BLaER1 treated with 17β-estradiol and CSF1 and Interleukin-3, amounts not matched to agents 10 nM and 100 nM (cell line): Measurements from ENCODE around the gene PI4KA.

Source experiments
- H3K27ac ChIP-seq, 11 experiments: shearing (Covaris generic); formaldehyde crosslinking; 2 replicates each; pipeline ENCODE4 v1.8.1; 2022
- H3K27me3 ChIP-seq, 11 experiments: shearing (Covaris generic); formaldehyde crosslinking; 2 replicates each; pipeline ENCODE4 v1.8.1; 2022
- H3K36me3 ChIP-seq, 11 experiments: shearing (Covaris generic); formaldehyde crosslinking; 2 replicates each; pipeline ENCODE4 v1.8.1; 2022
- H3K4me1 ChIP-seq, 10 experiments: shearing (Covaris generic); formaldehyde crosslinking; 2 replicates each; pipeline ENCODE4 v1.8.1; 2022
- H3K4me2 ChIP-seq, 11 experiments: shearing (Covaris generic); formaldehyde crosslinking; 2 replicates each; pipeline ENCODE4 v1.8.1; 2022
- H3K4me3 ChIP-seq, 10 experiments: shearing (Covaris generic); formaldehyde crosslinking; 2 replicates each; pipeline ENCODE4 v1.8.1; 2022
- H3K9ac ChIP-seq, 11 experiments: shearing (Covaris generic); formaldehyde crosslinking; 2 replicates each; pipeline ENCODE4 v1.8.1; 2022
- H3K9me3 ChIP-seq, 11 experiments: shearing (Covaris generic); formaldehyde crosslinking; replicated peaks in 1 of 11; 2 replicates each; pipeline ENCODE4 v1.8.1; 2022
- H4K20me1 ChIP-seq, 11 experiments: shearing (Covaris generic); formaldehyde crosslinking; 2 replicates each; pipeline ENCODE4 v1.8.1; 2022
- Cebpa-rat ChIP-seq, 11 experiments: shearing (Covaris generic); IDR thresholded peaks; 2 replicates each; pipeline ENCODE4 v1.8.1; 2022

Gene PI4KA

DNA sequence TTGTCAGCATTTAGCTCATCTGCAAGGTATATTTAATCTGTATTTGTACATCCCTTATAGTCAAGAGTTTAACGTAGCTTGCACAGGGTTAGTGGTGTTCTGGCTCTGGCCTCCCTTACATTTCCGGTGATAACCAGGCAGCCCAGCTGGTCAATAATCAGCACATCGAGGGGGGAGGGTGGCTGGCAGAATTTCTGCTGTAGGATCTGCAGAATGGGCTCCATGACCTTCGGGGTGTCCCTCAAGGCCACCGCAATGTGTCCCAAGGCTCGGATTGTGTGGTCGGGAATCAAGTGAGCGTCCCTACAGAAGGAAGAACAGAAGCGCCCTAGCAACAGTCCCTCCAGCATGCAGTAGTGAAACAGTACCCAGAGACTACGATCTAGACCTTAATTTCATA is 59.6 kb downstream of the PI4KA start:
- H3K27ac ChIP-seq, result no peak overlapping the region
- H3K9me3 ChIP-seq, result no peaks in the 10 kb centered on the region
- no peak overlapping the region for H3K4me2 ChIP-seq
- no peak for TF ChIP-seq Cebpa-rat (IDR thresholded peaks at IDR 0.05)
- H3K27me3 ChIP-seq, result no peaks in the 10 kb centered on the region
- H3K4me1 ChIP-seq, result peaks cover 0 to 10% (median 0%) of the 10 kb centered on the region in 10 experiments; a peak in 5 of 20 replicates
- H3K4me3 ChIP-seq, result no peak overlapping the region
- peaks cover 0 to 36% (median 5%) of the 10 kb centered on the region in 11 experiments; a peak in 9 of 22 replicates for H4K20me1 ChIP-seq
- no peak overlapping the region; a peak in 2 of 22 replicates for H3K9ac ChIP-seq
- peaks cover 91 to 100% (median 95%) of the 10 kb centered on the region in 11 experiments for H3K36me3 ChIP-seq

GRCh38 chr22:20798218-20798617 is 60.4 kb downstream of the PI4KA start:
- TF ChIP-seq Cebpa-rat (IDR thresholded peaks at IDR 0.05), result no peak
- H3K27me3 ChIP-seq, result no peaks in the 10 kb centered on the region
- no peak overlapping the region for H3K27ac ChIP-seq
- H3K36me3 ChIP-seq, result peaks cover 88 to 100% (median 94%) of the 10 kb centered on the region in 11 experiments
- H3K9ac ChIP-seq, result no peak overlapping the region
- peaks cover 0 to 28% (median 3%) of the 10 kb centered on the region in 11 experiments; a peak in 9 of 22 replicates for H4K20me1 ChIP-seq
- H3K4me1 ChIP-seq, result peaks cover 0 to 10% (median 0%) of the 10 kb centered on the region in 10 experiments; a peak in 5 of 20 replicates
- H3K4me2 ChIP-seq, result no peak overlapping the region
- H3K9me3 ChIP-seq, result no peaks in the 10 kb centered on the region
- no peak overlapping the region for H3K4me3 ChIP-seq

DNA sequence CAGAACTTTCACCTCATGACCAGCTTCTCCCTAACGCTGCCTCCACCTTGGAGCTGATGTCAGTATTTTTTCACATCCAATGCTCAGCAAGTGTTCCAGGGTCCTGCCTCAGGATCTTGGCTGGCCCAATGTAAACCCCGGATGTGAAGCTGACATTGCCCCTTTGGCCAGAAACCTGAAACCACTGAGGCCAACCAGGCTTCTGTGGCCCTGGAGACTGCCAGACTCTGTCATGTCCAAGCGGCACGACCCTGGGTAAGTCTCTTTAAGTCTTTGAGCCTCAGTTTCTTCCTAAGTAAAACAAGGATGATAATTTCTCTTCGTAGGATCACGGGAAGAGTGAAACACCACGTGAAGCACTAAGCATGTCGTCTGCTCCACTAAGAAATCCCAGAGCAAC is 61.9 kb downstream of the PI4KA start:
- Histone ChIP-seq H3K27ac (no peak overlapping the region), H3K4me3 (no peak overlapping the region), H3K27me3 (no peaks in the 10 kb centered on the region), H3K9ac (no peak overlapping the region), H3K4me1 (peaks cover 0 to 10% (median 0%) of the 10 kb centered on the region in 10 experiments; a peak in 5 of 20 replicates), H3K4me2 (no peak overlapping the region), H3K36me3 (peaks cover 88 to 100% (median 93%) of the 10 kb centered on the region in 11 experiments), H4K20me1 (peaks cover 0 to 33% (median 5%) of the 10 kb centered on the region in 11 experiments; a peak in 6 of 22 replicates), H3K9me3 (no peaks in the 10 kb centered on the region)
- TF ChIP-seq Cebpa-rat (IDR thresholded peaks at IDR 0.05), result no peak

DNA sequence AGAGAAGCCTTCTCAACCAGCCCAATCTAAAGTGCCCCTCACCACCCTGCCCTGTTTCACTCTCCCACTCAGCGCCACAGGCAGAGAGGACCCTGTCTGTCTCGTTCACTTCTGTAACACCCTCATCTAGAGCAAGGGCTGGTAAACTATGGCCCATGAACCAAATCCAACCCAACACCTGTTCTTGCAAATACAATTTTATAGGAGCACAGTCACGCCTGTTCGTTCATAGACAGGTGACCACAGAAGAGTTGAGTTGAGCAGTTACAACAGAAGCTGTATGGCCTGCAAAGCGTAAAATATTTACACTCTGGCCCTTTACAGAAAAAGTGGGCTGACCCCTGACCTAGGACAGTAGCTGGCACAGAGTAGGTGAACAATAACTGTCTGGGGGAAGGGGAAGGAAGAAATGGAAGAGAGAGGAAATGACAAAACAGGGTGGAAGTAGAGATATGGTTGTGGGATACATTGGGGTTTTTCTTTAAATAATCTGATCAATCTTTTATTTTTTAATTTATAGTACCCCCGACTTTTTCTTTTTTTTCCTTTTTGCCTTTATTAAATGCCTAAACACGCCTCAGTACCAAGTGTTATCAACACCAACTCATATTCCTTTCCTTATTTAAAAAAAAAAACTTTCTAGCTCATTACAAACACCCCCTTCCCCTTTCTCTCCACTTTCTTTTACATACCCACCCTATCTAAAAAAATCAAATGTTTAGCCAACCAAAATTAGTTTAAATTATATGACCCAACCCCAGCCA is 63.8 kb downstream of the PI4KA start:
- Histone ChIP-seq H3K4me2 (peak overlapping the region in 3 of 11 experiments; percentile 3 to 18 (median 16); a peak in 3 of 22 replicates), H3K36me3 (peaks cover 82 to 100% (median 92%) of the 10 kb centered on the region in 11 experiments), H3K27me3 (no peaks in the 10 kb centered on the region), H4K20me1 (peaks cover 0 to 33% (median 5%) of the 10 kb centered on the region in 11 experiments; a peak in 6 of 22 replicates), H3K9ac (no peak overlapping the region), H3K27ac (no peak overlapping the region), H3K4me3 (no peak overlapping the region), H3K9me3 (no peaks in the 10 kb centered on the region), H3K4me1 (peaks cover 0 to 16% (median 7%) of the 10 kb centered on the region in 10 experiments; a peak in 14 of 20 replicates)
- TF ChIP-seq Cebpa-rat (IDR thresholded peaks at IDR 0.05), result no peak

- Histone ChIP-seq H3K4me2 (peak overlapping the region in 1 of 11 experiments; percentile 16; a peak in 1 of 22 replicates), H3K4me1 (peaks cover 0 to 24% (median 15%) of the 10 kb centered on the region in 10 experiments; a peak in 15 of 20 replicates), H3K4me3 (no peak overlapping the region), H3K9me3 (no peaks in the 10 kb centered on the region), H3K9ac (no peak overlapping the region), H4K20me1 (peaks cover 0 to 34% (median 5%) of the 10 kb centered on the region in 11 experiments; a peak in 10 of 22 replicates), H3K27ac (no peak overlapping the region), H3K27me3 (no peaks in the 10 kb centered on the region), H3K36me3 (peaks cover 76 to 100% (median 88%) of the 10 kb centered on the region in 11 experiments)
- TF ChIP-seq Cebpa-rat (IDR thresholded peaks at IDR 0.05), result no peak
These were observed 64.6 kb downstream of the PI4KA start for GRCh38 chr22:20793748-20794649.

DNA sequence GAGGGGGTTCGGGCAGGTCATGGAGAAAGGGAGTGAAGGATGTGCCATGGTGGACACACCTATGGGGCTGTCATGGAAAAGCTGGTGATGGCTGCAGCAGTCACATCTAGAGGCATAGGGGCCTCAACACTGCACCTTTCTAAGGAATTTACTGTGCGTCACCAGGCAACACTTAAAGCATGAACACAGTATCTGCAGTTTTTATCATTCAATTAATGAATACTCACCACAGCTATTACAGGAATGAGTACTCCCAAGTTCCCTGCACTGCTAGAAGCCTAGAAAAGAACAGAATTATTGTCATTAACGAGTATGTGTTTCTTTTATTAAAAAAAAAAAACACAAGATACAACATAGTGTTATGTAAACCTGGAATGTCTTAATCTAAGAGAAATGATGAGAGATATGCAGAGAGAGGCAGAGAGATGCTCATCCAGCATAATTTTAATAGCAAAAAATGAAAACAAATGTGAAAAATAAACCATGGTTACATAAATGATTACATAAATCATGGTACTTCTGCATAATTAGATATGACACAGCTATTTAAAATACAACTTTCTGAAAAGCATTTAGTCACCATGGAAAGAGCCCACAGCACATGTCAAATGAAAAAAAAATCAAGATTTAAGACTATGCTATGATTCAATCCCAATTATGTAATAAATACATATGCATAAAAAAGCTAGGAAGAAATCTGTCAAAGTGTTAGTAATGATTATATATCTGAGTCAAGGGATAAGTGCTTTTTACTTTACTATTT is 65.5 kb downstream of the PI4KA start:
- Histone ChIP-seq H3K27ac (no peak overlapping the region), H3K9ac (no peak overlapping the region), H3K9me3 (no peaks in the 10 kb centered on the region), H3K4me3 (no peak overlapping the region), H3K36me3 (peaks cover 71 to 100% (median 82%) of the 10 kb centered on the region in 11 experiments), H3K27me3 (no peaks in the 10 kb centered on the region), H3K4me1 (peaks cover 0 to 33% (median 24%) of the 10 kb centered on the region in 10 experiments; a peak in 16 of 20 replicates), H3K4me2 (no peak overlapping the region), H4K20me1 (peaks cover 0 to 43% (median 9%) of the 10 kb centered on the region in 11 experiments; a peak in 16 of 22 replicates)
- no peak for TF ChIP-seq Cebpa-rat (IDR thresholded peaks at IDR 0.05)

DNA sequence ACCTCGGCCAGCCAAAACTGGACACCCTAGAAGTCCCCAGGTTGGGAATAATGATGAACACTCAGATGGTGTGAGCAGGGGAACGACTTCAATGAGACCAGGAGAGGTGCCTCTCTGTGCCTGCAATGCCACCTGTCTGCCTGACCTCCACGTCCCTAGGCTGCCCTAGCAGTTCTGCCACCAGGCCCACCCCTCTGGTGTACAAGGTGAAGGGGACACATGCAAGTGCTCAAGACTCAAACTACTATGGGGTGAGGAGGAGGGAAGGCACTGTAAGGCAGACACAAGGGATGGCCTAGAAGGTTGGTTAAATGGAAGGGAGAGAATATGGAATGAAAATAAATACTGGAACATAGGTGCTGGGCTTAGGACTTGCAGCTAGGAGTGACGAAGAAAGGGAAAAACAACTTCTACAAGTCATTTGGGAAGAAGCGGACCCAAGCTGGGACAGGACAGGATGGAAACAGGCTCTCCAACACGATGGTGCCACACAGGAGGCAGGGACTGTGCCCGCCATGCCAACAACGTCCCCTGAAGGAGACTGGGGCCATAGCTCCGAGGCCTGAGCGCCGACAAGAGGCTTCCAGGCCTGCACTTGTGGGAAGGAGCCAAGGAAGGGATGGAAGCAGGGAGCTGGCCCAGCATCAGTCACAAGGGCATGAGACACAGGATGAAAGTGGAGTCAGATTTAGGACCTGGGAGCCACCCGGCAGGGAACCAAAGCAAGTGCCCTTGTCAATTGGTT is 66.2 kb downstream of the PI4KA start:
- Histone ChIP-seq H3K9me3 (no peaks in the 10 kb centered on the region), H3K4me2 (no peak overlapping the region), H3K27me3 (no peaks in the 10 kb centered on the region), H3K4me3 (no peak overlapping the region), H4K20me1 (peaks cover 0 to 47% (median 16%) of the 10 kb centered on the region in 11 experiments; a peak in 16 of 22 replicates), H3K27ac (no peak overlapping the region), H3K36me3 (peaks cover 70 to 100% (median 81%) of the 10 kb centered on the region in 11 experiments), H3K4me1 (peaks cover 0 to 39% (median 31%) of the 10 kb centered on the region in 10 experiments; a peak in 16 of 20 replicates), H3K9ac (no peak overlapping the region)
- no peak for TF ChIP-seq Cebpa-rat (IDR thresholded peaks at IDR 0.05)
